ENCODE results near the gene MMP20. TPM values are rescaled to one million over a fixed set of nuclear protein-coding genes. Genes with fewer than 3 reads are reported as not detected.

MMP20 gene
- polyA plus RNA-seq, 3 donors from 2014 or later: not detected

DNA sequence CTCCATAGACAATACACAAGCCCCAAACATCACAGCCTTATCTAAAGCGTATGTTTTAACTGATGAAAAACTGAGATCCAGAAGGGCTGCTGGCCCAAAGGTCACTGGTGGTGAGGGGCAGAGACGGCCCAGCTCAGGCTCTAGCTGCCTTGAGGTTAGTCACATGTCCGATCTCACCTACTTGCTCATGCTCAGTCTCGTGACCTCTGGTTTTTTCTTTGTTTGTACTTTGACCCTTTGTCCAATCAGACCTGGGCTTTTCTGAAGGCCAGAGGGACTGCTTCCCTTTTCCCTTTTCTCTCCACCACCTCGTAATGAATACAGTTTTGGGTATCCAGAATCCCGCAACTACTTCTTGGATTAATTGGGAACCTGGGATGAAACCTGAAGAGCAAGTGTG, 28.6 kb downstream of the MMP20 start:
- H3K27ac Mint-ChIP-seq: no peak overlapping the region
- no peak overlapping the region for H3K4me3 Mint-ChIP-seq
- peaks cover 0 to 3% (median 0%) of the 10 kb centered on the region in 6 donors for H3K9me3 Mint-ChIP-seq
- DNase-seq: no peak
- H3K27me3 Mint-ChIP-seq (ENCODE audit: low read depth in 3 of 3): peaks cover 0 to 7% (median 1%) of the 10 kb centered on the region in 3 donors
- no peaks in the 10 kb centered on the region for H3K36me3 Mint-ChIP-seq
- no peaks in the 10 kb centered on the region for H3K4me1 Mint-ChIP-seq

- Mint-ChIP-seq H3K36me3 (no peaks in the 10 kb centered on the region), H3K4me1 (no peaks in the 10 kb centered on the region), H3K9me3 (peaks cover 0 to 3% (median 0%) of the 10 kb centered on the region in 6 donors), H3K4me3 (no peak overlapping the region), H3K27me3 (ENCODE audit: low read depth in 3 of 3) (peaks cover 0 to 3% (median 0%) of the 10 kb centered on the region in 3 donors), H3K27ac (no peak overlapping the region)
- DNase-seq: no peak
Observed at GRCh38 chr11:102592634-102593581, 32.2 kb downstream of the MMP20 start.

DNA sequence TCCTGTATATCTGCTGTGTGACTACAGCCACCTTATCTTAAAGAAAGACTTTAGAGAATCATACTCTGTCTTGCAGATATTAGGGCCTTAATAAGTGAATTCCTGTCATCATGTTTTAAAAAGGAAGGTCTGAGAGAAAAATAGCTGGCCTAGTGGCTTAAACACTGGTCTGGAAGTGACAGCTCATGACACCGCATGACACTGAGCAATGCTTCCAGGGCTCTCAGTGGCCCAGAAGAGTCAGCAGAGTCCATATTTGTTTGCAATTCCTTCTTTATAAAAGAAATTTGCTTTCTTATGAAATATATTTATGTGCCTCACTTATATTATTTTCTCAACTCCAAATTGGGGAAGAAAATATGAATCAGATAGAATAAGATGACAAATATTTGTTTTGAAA, 33.0 kb downstream of the MMP20 start:
- H3K27ac Mint-ChIP-seq: no peak overlapping the region
- H3K4me3 Mint-ChIP-seq: no peak overlapping the region
- H3K27me3 Mint-ChIP-seq (ENCODE audit: low read depth in 3 of 3): peaks cover 0 to 3% (median 0%) of the 10 kb centered on the region in 3 donors

GRCh38 chr11:102591160-102591718, 33.9 kb downstream of the MMP20 start:
- Mint-ChIP-seq H3K27me3 (ENCODE audit: low read depth in 3 of 3) (peaks cover 0 to 3% (median 0%) of the 10 kb centered on the region in 3 donors), H3K36me3 (peaks cover 0 to 5% (median 0%) of the 10 kb centered on the region in 3 donors), H3K27ac (no peak overlapping the region), H3K9me3 (peaks cover 0 to 3% (median 0%) of the 10 kb centered on the region in 6 donors), H3K4me3 (no peak overlapping the region), H3K4me1 (no peaks in the 10 kb centered on the region)
- DNase-seq: no peak

More for the DNA sequence above, 33.0 kb downstream of the MMP20 start:
- no peak for DNase-seq
- Mint-ChIP-seq H3K9me3 (peaks cover 0 to 3% (median 0%) of the 10 kb centered on the region in 6 donors), H3K4me1 (no peaks in the 10 kb centered on the region), H3K36me3 (peaks cover 0 to 1% (median 0%) of the 10 kb centered on the region in 3 donors)

- no peak overlapping the region for H3K27ac Mint-ChIP-seq
- peaks cover 0 to 4% (median 2%) of the 10 kb centered on the region in 3 donors for H3K27me3 Mint-ChIP-seq (ENCODE audit: low read depth in 3 of 3)
- no peak for DNase-seq
- no peak overlapping the region for H3K4me3 Mint-ChIP-seq
- H3K9me3 Mint-ChIP-seq: peaks cover 0 to 3% (median 0%) of the 10 kb centered on the region in 6 donors
- peaks cover 0 to 5% (median 0%) of the 10 kb centered on the region in 3 donors for H3K36me3 Mint-ChIP-seq
- H3K4me1 Mint-ChIP-seq: no peaks in the 10 kb centered on the region
Observed at GRCh38 chr11:102590276-102591049, 34.7 kb downstream of the MMP20 start.

DNA sequence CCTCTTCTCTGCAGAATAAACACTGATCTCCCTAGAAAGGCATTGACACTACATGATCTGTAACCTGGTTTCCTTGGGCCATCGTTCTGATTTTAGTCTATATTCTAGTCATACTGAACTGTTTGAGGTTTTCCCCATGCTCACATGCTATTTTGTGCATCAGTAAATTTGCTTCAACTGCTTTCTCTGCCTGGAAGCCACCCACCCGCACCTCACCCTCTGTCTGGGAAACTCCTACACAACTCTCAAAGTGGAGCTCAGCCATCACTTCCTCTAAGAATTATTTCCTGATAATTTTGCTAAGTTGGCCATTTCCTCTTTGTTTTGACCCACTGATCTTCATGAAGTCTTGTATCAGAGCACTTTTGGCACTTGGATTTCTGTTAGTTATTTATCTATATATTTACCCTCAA, 36.1 kb downstream of the MMP20 start:
- H3K4me3 Mint-ChIP-seq: no peak overlapping the region
- no peak for DNase-seq
- no peaks in the 10 kb centered on the region for H3K4me1 Mint-ChIP-seq
- H3K36me3 Mint-ChIP-seq: peaks cover 0 to 5% (median 0%) of the 10 kb centered on the region in 3 donors
- H3K27me3 Mint-ChIP-seq (ENCODE audit: low read depth in 3 of 3): peaks cover 0 to 3% (median 2%) of the 10 kb centered on the region in 3 donors
- no peak overlapping the region for H3K27ac Mint-ChIP-seq
- H3K9me3 Mint-ChIP-seq: peaks cover 0 to 3% (median 0%) of the 10 kb centered on the region in 6 donors

GRCh38 chr11:102587722-102588121, 37.4 kb downstream of the MMP20 start:
- H3K27ac Mint-ChIP-seq: no peak overlapping the region
- no peak for DNase-seq
- H3K9me3 Mint-ChIP-seq: peaks cover 0 to 2% (median 0%) of the 10 kb centered on the region in 6 donors
- H3K4me3 Mint-ChIP-seq: no peak overlapping the region
- H3K27me3 Mint-ChIP-seq (ENCODE audit: low read depth in 3 of 3): peaks cover 0 to 3% (median 3%) of the 10 kb centered on the region in 3 donors
- H3K4me1 Mint-ChIP-seq: no peaks in the 10 kb centered on the region
- H3K36me3 Mint-ChIP-seq: peaks cover 0 to 5% (median 0%) of the 10 kb centered on the region in 3 donors

DNA sequence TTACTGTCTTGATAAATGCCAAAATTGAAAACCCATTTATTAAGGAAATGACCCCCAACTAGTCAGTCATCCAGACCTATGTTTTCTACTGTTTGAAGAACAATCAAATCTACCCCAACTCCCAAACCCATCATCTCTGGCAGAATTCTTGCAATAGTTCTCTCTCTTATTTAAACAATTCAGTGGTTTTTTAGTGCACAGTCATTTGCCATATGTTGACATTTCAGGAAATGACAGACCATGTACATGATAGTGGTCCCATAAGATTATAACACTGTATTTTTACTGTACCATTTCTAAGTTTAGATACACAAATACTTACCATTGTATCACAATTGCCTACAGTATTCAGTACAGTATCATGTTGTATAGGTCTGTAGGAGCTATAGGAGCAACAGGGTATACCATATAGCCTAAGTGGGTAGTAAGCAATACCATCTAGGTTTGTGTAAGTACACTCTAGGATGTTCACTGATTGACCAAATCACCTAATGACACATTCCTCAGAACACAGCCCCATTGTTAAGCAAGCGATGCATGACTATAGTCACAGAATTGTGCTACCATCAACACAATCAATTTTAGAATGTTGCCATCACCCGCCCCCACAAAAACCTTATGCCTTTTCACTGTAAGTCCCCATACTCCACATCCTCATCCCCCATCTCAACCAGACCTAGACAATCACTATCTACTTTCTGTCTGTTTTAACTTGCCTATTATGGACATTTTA, 41.8 kb downstream of the MMP20 start:
- no peaks in the 10 kb centered on the region for H3K4me1 Mint-ChIP-seq
- H3K27ac Mint-ChIP-seq: no peak overlapping the region
- peaks cover 0 to 2% (median 0%) of the 10 kb centered on the region in 6 donors for H3K9me3 Mint-ChIP-seq
- peaks cover 0 to 4% (median 3%) of the 10 kb centered on the region in 3 donors for H3K27me3 Mint-ChIP-seq (ENCODE audit: low read depth in 3 of 3)
- H3K4me3 Mint-ChIP-seq: no peak overlapping the region
- H3K36me3 Mint-ChIP-seq: peaks cover 0 to 5% (median 0%) of the 10 kb centered on the region in 3 donors
- no peak for DNase-seq

DNA sequence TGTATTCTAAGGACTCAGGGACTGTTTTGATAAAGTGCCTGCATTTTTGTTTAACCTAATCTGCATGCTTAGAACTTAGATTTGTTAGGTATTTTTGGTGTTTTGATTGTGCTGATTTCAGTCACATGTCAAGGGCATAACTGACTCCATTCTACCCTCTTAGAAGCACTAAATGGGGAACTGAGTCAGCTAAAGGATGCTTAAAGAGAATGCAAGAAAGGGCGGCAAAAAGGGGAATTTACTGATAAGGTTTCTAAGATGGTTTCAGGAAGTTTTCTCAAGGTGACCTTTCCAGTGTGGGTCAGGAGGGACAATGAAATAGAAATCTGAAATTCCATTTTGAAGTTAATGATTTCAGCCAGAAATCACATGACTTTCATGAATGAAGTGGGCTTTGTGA, 43.0 kb downstream of the MMP20 start:
- Mint-ChIP-seq H3K27ac (no peak overlapping the region), H3K36me3 (peaks cover 0 to 4% (median 0%) of the 10 kb centered on the region in 3 donors), H3K27me3 (ENCODE audit: low read depth in 3 of 3) (peaks cover 0 to 4% (median 3%) of the 10 kb centered on the region in 3 donors), H3K9me3 (peaks cover 0 to 1% (median 0%) of the 10 kb centered on the region in 6 donors), H3K4me3 (no peak overlapping the region), H3K4me1 (peaks cover 6 to 8% of the 10 kb centered on the region in 2 donors)
- no peak for DNase-seq

- no peaks in the 10 kb centered on the region for H3K9me3 Mint-ChIP-seq
- H3K36me3 Mint-ChIP-seq: no peaks in the 10 kb centered on the region
- no peak for DNase-seq
- peaks cover 0 to 4% (median 3%) of the 10 kb centered on the region in 3 donors for H3K27me3 Mint-ChIP-seq (ENCODE audit: low read depth in 3 of 3)
- H3K27ac Mint-ChIP-seq: no peak overlapping the region
- peaks cover 15 to 18% of the 10 kb centered on the region in 2 donors for H3K4me1 Mint-ChIP-seq
- H3K4me3 Mint-ChIP-seq: no peak overlapping the region
Observed at GRCh38 chr11:102581066-102581465, 44.1 kb downstream of the MMP20 start.

DNA sequence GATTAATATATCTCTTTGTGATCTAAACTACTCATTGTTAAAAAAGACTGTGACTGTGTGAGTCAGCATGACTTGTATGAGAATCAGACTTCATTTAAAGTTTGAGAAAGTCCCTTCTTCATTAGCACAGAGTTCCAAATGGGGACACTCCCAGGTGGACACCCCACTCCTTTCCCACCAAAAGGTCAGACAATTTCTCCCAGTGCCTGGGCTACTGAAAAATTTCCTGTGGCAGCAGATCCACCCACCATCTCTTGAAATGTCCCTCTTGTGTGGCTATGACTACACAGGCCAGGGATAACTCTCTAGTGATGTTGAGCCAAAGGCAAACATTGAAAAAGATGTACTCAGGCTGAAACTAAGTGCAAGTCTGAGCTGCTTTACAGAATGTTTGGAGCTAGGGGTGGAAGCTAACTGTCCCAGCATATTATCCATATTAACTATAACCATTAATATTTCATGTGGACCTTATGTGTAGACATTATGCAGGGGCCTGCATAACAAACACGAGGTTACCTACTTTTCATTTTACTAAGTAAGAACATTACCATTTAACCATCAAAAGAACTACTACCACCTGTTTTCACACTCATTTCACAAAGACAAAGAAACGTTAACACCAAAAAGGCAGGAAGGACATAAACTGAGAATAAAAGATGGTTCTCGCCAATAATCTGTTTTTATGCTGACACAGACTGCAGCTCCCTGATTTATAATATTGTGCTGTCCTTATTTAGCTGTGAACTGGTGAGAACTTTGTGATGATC, 44.8 kb downstream of the MMP20 start:
- H3K9me3 Mint-ChIP-seq: no peaks in the 10 kb centered on the region
- no peak overlapping the region for H3K27ac Mint-ChIP-seq

GRCh38 chr11:102577723-102578122, 47.4 kb downstream of the MMP20 start:
- peaks cover 18 to 22% of the 10 kb centered on the region in 2 donors for H3K4me1 Mint-ChIP-seq
- H3K27ac Mint-ChIP-seq: no peak overlapping the region
- no peaks in the 10 kb centered on the region for H3K36me3 Mint-ChIP-seq
- no peak for DNase-seq
- no peak overlapping the region for H3K4me3 Mint-ChIP-seq
- peaks cover 0 to 1% (median 0%) of the 10 kb centered on the region in 3 donors for H3K27me3 Mint-ChIP-seq (ENCODE audit: low read depth in 3 of 3)
- H3K9me3 Mint-ChIP-seq: no peaks in the 10 kb centered on the region

More for the DNA sequence above, 44.8 kb downstream of the MMP20 start:
- DNase-seq: no peak
- no peaks in the 10 kb centered on the region for H3K36me3 Mint-ChIP-seq
- peaks cover 18 to 22% of the 10 kb centered on the region in 2 donors for H3K4me1 Mint-ChIP-seq
- H3K27me3 Mint-ChIP-seq (ENCODE audit: low read depth in 3 of 3): peaks cover 0 to 2% (median 1%) of the 10 kb centered on the region in 3 donors
- no peak overlapping the region for H3K4me3 Mint-ChIP-seq
